OCI-LY1 (cell line): Measurements from ENCODE around the gene PRRC1.

ENCODE experiments used
- H2AFZ ChIP-seq: fragments of 200-600 bp; sonication (generic), shearing (Covaris generic); 2 replicates; pipeline ENCODE4 v1.6.0; 2014; ENCODE audit warnings: antibody characterized with exemption, mild to moderate bottlenecking, low read length
- H3F3A ChIP-seq: fragments of 200-600 bp; sonication (generic), shearing (Covaris generic); 2 replicates; pipeline ENCODE4 v1.6.0; 2014; ENCODE audit warnings: mild to moderate bottlenecking, antibody characterized with exemption, low read length, moderate library complexity; ENCODE audit not compliant: insufficient read depth
- H3K27ac ChIP-seq: fragments of 200-600 bp; sonication (generic); 2 replicates; pipeline ENCODE4 v1.5.1; 2014; ENCODE audit warnings: low read length, mixed run types, mild to moderate bottlenecking, low read depth; ENCODE audit not compliant: poor library complexity, severe bottlenecking
- H3K27me3 ChIP-seq: fragments of 200-600 bp; sonication (generic); 2 replicates; pipeline ENCODE4 v1.6.0; 2014; ENCODE audit warnings: antibody characterized with exemption, mild to moderate bottlenecking, low read length, moderate library complexity; ENCODE audit not compliant: insufficient read depth
- H3K36me3 ChIP-seq: fragments of 200-600 bp; sonication (generic); 2 replicates; pipeline ENCODE4 v1.6.1; 2014; ENCODE audit warnings: mild to moderate bottlenecking, antibody characterized with exemption, low read length, moderate library complexity, mixed read lengths; ENCODE audit not compliant: insufficient read depth
- H3K4me1 ChIP-seq: fragments of 200-600 bp; sonication (generic); 2 replicates; pipeline ENCODE4 v1.5.1; 2014; ENCODE audit warnings: mild to moderate bottlenecking, low read length, moderate library complexity; ENCODE audit not compliant: insufficient read depth, severe bottlenecking
- H3K4me2 ChIP-seq: fragments of 200-600 bp; sonication (generic), shearing (Covaris generic); 2 replicates; pipeline ENCODE4 v1.6.1; 2014; ENCODE audit warnings: low read length
- H3K4me3 ChIP-seq: fragments of 200-600 bp; sonication (generic); 2 replicates; pipeline ENCODE4 v1.5.1; 2014; ENCODE audit warnings: low read length, low read depth, mild to moderate bottlenecking, mixed read lengths; ENCODE audit not compliant: poor library complexity, severe bottlenecking
- H3K79me2 ChIP-seq: fragments of 200-600 bp; shearing (Covaris generic); 2 replicates; pipeline ENCODE4 v1.6.1; 2016; ENCODE audit warnings: mixed run types, low read length, mixed read lengths; ENCODE audit not compliant: insufficient read depth
- H3K9ac ChIP-seq: fragments of 200-600 bp; sonication (generic), shearing (Covaris generic); 2 replicates; pipeline ENCODE4 v1.6.1; 2014; ENCODE audit warnings: mild to moderate bottlenecking, low read length, mixed read lengths
- H3K9me2 ChIP-seq: fragments of 200-600 bp; sonication (generic), shearing (Covaris generic); 2 replicates; pipeline ENCODE4 v1.6.1; 2014; ENCODE audit warnings: low read depth, mild to moderate bottlenecking, low read length, mixed read lengths
- H3K9me3 ChIP-seq: fragments of 200-600 bp; shearing (Covaris generic); 2 replicates; pipeline ENCODE4 v1.6.1; 2014; ENCODE audit warnings: low read length, mixed read lengths
- H4K20me1 ChIP-seq: fragments of 200-600 bp; sonication (generic), shearing (Covaris generic); 2 replicates; pipeline ENCODE4 v1.6.0; 2016; ENCODE audit warnings: mild to moderate bottlenecking, low read length; ENCODE audit not compliant: insufficient read depth
- EZH2 ChIP-seq: fragments of 200-600 bp; sonication (generic), shearing (Covaris generic); IDR thresholded peaks from 2 replicates; pipeline ENCODE4 v1.8.0; 2017; ENCODE audit warnings: borderline replicate concordance, mixed run types, mild to moderate bottlenecking, antibody characterized with exemption, low read length, moderate library complexity, mixed read lengths
- TF ChIP-seq, protein P1 (sequence below): fragments of 200-600 bp; sonication (generic), shearing (Covaris generic); IDR thresholded peaks from 2 replicates; pipeline ENCODE4 v1.5.1; 2017; ENCODE audit warnings: mild to moderate bottlenecking, antibody characterized with exemption, low read length, moderate library complexity, mixed read lengths

PRRC1 gene

GRCh38 chr5:127521138-127521770 lies 3.8 kb downstream of the PRRC1 start:
- Histone ChIP-seq H4K20me1 (no peaks in the 10 kb centered on the region), H3K4me1 (peaks cover 16% of the 10 kb centered on the region), H3K9ac (no peak overlapping the region), H3F3A (no peaks in the 10 kb centered on the region), H3K79me2 (peaks cover 41% of the 10 kb centered on the region), H3K27me3 (no peaks in the 10 kb centered on the region), H3K9me3 (peaks cover 7% of the 10 kb centered on the region; the same call in 1 of the 2 replicates), H3K4me3 (no peak overlapping the region), H3K27ac (no peak overlapping the region), H3K36me3 (peaks cover 69% of the 10 kb centered on the region), H3K4me2 (no peak overlapping the region), H3K9me2 (no peaks in the 10 kb centered on the region), H2AFZ (no peak overlapping the region)
- no peak for TF ChIP-seq EZH2
- TF ChIP-seq, protein P1, sequence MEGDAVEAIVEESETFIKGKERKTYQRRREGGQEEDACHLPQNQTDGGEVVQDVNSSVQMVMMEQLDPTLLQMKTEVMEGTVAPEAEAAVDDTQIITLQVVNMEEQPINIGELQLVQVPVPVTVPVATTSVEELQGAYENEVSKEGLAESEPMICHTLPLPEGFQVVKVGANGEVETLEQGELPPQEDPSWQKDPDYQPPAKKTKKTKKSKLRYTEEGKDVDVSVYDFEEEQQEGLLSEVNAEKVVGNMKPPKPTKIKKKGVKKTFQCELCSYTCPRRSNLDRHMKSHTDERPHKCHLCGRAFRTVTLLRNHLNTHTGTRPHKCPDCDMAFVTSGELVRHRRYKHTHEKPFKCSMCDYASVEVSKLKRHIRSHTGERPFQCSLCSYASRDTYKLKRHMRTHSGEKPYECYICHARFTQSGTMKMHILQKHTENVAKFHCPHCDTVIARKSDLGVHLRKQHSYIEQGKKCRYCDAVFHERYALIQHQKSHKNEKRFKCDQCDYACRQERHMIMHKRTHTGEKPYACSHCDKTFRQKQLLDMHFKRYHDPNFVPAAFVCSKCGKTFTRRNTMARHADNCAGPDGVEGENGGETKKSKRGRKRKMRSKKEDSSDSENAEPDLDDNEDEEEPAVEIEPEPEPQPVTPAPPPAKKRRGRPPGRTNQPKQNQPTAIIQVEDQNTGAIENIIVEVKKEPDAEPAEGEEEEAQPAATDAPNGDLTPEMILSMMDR = no peak

- H3K79me2 ChIP-seq = peaks cover 19% of the 10 kb centered on the region
- no peaks in the 10 kb centered on the region for H4K20me1 ChIP-seq
- H3K9me2 ChIP-seq = no peaks in the 10 kb centered on the region
- H3F3A ChIP-seq = no peaks in the 10 kb centered on the region
- no peak overlapping the region for H2AFZ ChIP-seq
- no peak overlapping the region for H3K4me2 ChIP-seq
- H3K4me1 ChIP-seq = no peaks in the 10 kb centered on the region
- no peaks in the 10 kb centered on the region for H3K27me3 ChIP-seq
- peaks cover 83% of the 10 kb centered on the region for H3K36me3 ChIP-seq
- TF ChIP-seq, protein P1 = no peak
- no peak for TF ChIP-seq EZH2
- no peak overlapping the region for H3K4me3 ChIP-seq
- peaks cover 7% of the 10 kb centered on the region; the same call in 1 of the 2 replicates for H3K9me3 ChIP-seq
- no peak overlapping the region for H3K27ac ChIP-seq
- H3K9ac ChIP-seq = no peak overlapping the region
Observed at GRCh38 chr5:127525181-127525580, 7.7 kb downstream of the PRRC1 start.

- H3K36me3 ChIP-seq = peaks cover 87% of the 10 kb centered on the region
- H3K27ac ChIP-seq = no peak overlapping the region
- H3F3A ChIP-seq = no peaks in the 10 kb centered on the region
- H3K9me2 ChIP-seq = no peaks in the 10 kb centered on the region
- H3K4me1 ChIP-seq = no peaks in the 10 kb centered on the region
- no peak overlapping the region for H3K4me2 ChIP-seq
- no peaks in the 10 kb centered on the region for H3K27me3 ChIP-seq
- H4K20me1 ChIP-seq = no peaks in the 10 kb centered on the region
- H2AFZ ChIP-seq = no peak overlapping the region
- H3K79me2 ChIP-seq = no peaks in the 10 kb centered on the region
- TF ChIP-seq, protein P1 = no peak
- no peak for TF ChIP-seq EZH2
- no peaks in the 10 kb centered on the region for H3K9me3 ChIP-seq
- H3K4me3 ChIP-seq = no peak overlapping the region
- no peak overlapping the region for H3K9ac ChIP-seq
Observed at GRCh38 chr5:127529904-127530682, 12.7 kb downstream of the PRRC1 start.
